Measurements from ENCODE around the gene SEC14L1.
A peak's percentile ranks its signal among the peaks of the same experiment; 100 is the strongest.
"Not testable (repeated sequence)": the region's sequence is repeated elsewhere in the genome, so short reads cannot be mapped to it uniquely, and the experiment has no call there.

The SEC14L1 gene

DNA sequence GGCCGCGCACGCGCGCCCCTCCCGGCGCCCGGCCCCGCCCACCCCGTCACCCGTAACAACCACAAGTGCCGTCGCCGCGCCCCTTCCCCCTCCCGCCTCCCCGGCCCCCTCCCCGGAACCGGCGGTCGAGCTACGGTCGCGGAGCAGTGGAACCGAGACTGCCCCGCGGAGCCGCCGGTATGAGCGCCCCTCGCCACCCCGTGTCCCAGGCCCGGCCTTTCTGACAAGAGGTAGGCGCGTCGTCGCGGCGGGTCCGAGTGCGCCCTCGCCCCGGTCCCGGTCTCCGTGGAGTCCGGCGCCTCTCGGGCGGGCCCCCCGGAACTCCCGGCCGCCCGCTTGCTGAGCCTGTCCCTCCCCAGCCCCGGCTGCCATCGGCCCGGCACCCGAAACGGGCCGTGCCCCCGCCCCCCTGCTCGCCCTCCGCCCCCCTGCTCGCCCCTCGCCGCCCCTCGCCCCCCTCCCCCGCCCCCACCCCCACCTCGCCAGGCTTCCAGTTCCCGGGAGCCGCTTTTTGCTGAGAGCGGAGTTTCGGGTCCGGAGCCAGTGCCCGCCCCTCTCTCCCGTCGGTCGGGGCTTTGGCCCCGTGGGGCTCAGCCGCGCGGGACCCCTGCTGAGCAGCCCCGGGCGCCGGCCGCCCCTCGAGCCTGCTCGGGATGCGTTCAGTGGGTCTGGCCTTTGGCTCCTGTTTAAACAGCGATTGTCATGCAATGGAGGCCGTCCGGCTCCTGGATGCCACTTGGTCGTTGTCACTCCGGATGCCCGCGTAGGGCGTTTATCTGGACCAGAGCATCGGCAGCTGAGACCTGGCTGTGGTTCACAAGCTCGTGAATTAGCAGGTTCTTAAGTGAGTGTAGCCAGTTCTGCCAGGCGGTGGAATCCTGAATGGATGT, at the start of gene SEC14L1:
TSS of gene SEC14L1 (plus strand) at position 92 of the 890 bp plus-strand sequence. CDS start 2,628 bp downstream, outside the sequence.
- peak; percentile 65 for DNase-seq

DNA sequence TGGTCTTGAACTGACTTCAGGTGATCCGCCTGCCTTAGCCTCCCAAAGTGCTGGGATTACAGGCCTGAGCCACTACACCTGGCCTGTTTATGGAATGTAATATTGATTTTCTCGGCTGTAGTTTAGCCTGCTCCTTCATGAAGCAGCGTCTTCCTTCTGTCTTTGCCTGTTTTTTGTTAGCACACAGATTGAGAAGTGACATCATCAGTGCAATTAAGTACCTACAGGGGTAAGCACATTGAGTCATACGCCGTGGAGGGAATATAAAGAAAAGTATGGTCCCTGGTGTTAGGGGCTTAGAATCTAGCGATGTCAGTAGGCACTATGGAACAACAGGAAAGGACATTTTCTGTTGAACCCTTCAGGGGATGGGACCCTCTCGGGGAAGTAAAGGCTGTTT, 48.7 kb upstream of the SEC14L1 start:
- no peak for DNase-seq

DNA sequence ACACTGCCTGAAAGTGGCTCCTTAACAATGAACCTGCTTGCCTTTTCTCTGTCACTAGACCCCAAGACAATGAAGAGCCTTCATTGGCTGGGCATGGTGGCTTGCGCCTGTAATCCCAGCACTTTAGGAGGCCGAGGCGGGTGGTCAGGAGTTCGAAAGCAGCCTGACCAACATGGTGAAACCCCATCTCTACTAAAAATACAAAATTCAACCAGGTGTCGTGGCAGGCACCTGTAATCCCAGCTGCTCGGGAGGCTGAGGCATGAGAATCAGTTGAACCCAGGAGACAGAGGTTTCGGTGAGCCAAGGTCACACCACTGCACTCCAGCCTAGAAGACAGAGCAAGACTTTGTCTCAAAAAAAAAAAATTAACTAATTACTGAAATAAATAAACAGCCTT, 45.3 kb upstream of the SEC14L1 start:
- DNase-seq = no peak

DNA sequence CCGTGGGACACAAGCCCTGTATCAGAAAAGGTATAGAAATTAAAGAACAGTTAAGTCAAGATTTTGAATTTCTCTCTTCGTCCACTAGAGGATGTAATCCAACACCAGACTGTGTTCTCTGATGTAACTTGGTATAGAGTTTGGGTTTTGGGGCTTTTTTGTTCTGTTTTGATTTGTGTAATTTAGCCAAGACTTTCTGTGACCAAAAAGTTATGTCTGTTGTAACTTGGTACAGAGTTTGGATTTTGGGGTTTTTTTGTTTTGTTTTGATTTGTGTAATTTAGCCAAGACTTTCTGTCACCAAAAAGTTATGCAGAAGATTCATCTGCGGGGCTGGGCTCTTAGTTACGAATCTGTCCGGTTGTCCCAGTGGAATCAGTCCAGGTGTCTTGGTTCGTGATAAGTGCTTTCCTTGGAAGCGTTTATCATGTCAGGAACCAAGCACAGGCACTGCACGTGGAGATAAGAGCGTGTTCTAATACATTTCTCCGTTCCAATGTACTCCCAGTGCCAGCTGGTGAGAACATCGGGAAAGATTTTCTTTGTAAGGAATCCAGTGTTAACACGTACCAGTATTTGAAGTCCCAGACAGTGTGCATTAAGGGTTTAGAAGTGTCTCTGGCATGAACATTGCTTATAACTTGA, 44.1 kb upstream of the SEC14L1 start:
- peak; percentile 63 for DNase-seq

DNA sequence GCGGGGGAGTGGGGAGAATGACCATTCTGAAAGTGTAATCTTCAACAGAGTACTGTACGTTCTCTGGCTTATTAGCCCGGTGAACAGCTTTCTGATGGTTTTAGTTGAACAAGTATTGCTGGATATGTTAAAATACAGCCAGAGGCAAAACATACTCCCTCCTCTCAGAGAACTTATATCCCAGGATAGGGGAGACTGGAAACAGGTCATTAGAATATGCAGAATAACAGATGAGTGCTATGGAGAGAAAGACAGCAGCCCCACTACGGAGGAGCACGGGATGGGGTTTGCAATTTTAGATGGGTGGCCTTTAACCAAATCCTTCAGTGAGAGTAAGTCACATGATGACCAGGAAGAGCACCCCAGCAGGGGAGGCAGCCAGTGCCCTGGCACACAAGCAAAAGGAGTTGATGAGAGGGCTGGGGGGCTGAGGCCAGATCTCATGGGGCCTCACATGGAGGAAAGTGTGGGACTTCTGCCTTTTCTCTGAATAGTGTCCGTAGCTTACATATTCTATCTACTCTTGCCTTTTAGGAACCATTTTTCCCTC, 43.1 kb upstream of the SEC14L1 start:
- DNase-seq = no peak

DNA sequence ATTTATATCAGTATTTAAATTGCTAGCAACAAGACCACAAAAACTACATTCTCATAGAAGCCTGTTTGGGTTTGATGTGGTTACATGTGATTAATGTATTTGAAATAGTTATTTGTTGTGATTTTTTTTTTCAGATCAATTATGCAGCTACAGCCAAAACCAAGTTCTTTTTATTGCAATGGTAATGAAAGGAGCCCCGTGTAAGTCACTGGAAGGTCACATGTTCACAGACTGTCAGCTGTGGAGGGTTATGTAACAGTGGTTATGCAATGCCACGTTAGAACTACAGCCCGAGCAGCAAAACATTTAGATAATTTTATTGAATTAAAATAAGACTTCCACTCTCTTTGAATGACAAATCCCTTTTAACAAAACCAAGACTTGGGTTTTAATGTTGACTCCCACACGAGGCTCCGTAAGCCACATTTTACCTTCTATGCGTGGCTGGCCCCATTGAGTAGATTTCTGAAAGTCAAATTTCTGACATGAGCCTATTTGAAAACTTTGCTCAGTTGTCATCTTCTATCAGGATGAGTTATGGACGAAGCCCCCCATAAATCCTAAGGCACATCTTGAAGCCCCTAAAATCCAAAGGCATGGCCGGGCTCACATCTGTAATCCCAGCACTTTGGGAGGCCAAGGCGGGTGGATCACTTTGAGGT, 41.8 kb upstream of the SEC14L1 start:
- DNase-seq = peak; percentile 53

DNA sequence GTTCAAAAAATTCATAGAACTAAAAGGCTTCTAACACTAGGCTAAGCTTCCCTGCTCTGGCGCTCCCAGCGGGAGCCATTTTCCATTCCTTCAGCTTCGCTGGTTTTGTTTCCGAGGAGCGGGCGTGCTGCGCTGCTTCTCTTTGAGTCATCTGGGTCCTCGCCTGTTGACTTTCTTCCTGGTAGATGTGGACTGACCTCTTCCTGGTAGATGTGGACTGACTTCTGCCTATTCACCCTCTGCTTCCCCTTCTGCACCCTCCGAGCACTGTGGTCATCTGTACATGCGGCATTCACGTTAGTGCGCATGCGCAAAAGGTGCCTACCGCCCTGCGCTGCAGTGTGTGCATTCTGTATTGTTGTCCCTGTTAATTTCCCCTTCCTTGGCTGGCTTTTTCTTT, 40.8 kb upstream of the SEC14L1 start:
- DNase-seq = no peak

DNA sequence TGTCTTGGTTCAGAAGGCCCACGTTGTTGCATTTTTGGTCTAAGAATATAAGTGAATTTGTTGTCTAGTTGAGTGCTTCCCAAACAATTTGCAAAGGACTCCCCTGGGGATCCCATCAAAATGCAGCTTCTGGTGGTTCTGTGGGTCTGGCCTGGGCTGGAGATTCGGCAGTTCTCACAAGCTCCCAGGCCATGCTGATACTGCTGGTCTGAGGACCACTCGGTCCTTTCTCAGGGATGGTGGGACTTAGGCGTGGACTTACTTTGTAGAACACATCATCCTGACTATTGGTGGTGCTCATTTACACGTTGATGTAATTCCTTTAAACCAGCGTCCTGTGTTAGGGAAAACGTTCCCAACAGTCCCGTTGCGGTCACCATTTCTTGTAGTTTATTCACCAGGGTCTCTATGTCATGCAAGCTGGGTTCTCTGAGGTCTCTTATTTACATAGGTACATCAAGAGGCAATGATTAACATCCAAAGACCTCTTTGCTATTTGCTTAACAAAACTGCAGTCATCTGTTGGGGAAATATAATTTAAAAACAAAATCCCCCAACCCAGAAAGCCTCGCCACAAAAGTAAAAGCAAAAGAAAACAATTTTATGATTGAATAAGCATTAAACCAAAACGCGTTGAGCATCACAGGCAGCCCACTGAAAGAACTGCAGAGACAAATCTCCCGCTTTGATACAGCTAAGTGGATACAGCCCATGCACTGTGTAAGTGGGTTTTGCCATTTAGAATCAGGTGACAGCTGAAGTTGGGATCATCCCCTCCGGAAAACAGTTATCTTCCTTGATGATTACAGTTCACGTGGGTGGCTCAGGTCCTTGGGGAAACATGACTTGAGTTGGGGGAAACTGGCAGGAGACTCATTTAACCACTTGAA, 39.0 kb upstream of the SEC14L1 start:
- DNase-seq = no peak

DNA sequence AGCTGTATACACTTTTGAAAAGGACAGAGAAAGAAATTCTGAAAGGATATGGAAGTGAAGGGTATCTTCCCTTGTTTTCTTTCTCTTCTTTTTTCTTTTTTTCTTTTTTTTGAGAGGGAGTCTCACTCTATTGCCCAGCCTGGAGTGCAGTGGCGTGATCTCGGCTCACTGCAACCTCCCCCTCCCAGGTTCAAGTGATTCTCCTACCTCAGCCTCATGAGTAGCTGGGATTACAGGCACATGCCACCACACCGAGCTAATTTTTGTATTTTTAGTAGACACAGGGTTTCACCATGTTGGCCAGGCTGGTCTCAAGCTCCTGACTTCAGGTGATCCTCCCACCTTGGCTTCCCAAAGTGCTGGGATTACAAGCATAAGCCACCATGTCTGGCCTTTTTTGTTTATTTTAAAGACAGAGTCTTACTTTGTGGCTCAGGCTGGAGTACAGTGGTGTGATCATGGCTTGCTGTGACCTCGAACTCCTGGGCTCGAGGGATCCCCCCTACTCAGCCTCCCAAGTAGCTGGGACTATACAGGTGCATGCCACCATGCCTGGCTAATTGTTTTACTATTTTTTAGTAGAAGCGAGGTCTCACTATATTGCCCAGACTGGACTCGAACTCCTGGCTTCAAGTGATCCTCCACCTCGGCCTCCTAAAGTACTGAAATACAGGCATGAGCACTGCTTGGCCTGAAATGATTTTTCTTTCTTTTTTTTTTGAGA, 38.2 kb upstream of the SEC14L1 start:
- not testable (repeated sequence) for DNase-seq

DNA sequence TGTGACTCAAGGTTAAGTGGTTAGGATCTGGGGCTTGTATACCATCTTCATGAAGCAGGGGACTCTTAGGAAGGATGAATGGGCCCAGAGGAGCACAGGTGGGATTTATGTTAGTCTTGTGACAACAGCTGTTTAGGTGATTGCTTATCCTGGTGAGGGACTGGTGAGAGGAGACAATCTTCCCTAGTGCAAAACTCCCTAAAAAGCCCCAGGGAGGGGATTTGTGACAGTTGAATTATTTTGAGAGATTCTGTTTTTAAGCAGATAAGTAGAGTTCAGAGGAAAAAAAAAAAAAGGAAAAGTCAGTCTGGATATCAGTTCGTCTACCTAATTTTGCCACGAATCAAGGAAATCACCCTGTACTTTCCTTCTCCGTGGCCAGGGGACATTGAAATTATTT, 35.1 kb upstream of the SEC14L1 start:
- no peak for DNase-seq

DNA sequence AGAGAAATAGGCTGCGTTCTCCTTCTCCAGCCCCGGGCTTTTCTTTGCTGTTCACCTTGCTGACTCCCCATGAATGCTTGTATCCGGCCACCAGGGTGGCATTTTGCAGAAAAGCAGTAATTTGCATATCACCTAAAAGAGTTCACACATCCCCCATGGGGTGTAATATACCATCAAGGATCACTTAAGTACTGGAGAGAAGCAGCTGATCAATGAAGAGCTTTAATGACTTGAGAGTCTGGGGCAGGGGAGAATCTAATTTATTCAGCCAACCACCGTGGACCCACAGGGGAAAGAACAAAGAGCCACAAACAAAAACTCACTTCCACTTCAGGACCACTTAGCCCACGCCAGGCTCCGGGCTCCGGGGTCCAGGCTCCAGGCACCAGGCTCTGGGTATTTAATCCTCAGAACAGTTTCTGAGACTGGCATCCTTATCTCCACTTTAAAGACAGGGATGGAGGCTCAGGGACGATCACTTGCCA, 33.9 kb upstream of the SEC14L1 start:
- DNase-seq = no peak

DNA sequence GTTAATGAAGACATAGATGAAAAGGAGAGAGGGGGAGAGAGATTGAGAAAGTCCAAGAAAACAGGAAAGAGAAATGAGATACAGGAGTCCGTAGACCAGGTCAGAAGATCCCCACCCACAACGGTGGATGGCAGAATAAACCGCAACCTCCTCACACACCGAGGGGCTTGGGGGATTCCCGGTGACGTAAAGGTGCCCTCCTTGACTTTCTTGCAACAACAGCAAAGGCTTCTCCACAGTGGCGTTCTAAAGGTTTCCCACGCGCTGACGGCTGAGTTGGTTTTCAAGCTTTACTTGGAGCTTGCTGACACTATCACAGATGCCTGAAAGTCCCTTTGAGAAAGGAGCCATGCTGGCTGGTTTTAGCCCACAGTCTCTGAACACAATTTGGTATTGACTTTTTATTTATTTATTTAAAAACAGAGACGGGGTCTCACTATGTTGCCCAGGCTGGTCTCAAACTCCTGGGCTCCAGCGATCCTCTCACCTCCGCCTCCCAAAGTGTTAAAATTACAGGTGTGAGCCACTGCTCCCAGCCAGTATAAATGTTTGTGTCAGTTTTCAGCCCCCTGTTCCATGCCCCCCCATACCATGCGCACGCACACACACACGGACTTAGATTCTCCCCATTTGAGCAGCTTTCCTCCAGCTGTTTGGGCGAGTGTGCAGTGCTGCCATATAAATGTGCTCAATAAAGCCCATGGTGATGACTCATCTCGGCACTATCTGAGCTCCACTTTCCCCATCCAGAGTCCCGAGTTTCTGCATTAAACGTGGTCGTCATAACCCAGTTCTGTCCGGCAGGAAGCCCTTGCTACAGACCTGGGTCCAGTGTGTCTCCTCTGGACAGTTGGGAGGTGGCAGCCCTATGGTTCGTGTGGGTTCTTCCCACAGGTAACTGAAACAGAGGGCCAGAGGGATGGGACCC, 33.0 kb upstream of the SEC14L1 start:
- DNase-seq = no peak

DNA sequence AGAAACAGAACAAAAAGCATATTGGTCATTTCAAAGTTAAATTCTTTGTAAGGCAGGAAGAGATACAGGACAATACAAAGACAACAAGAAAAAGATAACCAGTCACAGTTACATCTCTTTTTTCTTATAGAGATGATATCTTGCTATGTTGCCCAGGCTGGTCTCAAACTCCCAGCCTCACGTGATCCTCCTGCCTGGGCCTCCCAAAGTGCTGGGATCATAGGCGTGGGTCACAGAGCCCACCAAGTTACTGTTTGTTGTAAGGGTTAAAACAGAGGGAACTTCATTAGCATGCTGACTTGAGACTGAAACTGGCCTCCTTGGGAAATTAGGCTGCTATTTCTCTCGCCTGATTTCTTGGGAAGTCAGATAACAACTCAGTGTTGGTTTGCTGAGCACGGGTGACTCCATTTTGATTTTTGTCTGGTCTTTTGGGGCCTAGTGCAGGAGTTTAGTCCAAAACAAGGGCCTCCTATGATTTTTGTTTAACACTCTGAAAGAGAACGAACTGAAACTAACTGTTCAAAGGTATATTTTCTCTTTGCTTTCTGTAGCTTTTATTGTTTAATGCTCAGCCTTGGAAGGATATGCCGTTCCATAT, 31.5 kb upstream of the SEC14L1 start:
- DNase-seq = no peak

DNA sequence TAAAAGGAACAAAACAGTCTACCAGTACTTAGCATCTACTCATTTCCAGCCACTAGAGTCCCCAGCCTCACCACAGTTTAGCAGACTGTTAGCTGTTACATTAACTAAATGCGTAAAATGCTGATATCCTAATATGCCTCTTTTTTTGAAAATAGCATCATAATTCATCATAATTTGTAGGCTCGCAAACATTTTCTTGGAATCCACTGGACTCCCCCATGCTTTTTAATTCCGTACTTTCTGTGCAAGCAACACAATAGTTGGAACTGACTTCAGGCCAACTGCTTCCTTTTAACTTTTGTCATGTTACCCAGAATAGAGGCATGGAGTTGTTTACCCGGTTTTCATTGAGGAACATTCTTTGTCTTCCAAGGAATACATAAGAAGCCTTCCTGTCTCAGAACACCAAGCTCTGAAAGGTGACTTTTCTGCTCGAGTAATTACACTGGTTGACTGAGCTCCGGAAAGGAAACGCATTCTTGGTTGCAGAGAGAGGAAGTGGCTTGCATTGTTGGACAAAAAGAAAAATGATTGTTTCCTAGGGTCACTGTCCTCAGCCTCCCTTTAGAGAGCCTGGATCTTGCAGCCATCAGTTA, 30.9 kb upstream of the SEC14L1 start:
- DNase-seq = no peak

DNA sequence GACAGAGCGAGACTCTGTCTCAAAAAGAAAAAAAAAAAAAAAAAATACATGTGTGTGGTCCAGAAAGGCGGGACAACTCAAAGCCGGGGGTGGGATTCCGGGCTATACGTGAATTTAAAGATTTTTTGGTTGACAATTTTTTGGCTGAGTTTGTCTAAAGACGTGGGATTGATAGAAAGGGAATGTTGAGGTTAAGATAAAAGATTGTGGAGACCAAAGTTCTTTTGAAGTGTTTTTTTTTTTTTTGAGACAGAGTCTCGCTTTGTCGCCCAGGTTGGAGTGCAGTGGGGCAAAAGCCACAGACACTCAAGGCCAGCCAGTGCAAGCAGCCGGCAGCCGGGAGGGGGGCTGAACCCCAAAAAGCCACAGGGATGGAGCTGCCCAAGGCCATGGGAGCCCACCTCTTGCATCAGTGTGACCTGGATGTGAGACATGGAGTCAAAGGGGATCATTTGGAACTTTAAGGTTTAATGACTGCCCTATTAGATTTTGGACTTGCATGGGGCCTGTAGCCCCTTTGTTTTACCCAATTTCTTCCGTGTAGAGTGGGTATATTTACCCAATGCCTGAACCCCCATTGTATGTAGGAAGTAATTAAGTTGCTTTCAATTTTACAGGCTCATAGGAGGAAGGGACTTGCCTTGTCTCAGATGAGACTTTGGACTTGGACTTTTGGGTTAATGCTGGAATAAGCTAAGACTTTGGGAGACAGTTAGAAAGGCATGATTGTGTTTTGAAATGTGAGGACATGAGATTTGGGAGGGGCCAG, 29.4 kb upstream of the SEC14L1 start:
- not testable (repeated sequence) for DNase-seq

DNA sequence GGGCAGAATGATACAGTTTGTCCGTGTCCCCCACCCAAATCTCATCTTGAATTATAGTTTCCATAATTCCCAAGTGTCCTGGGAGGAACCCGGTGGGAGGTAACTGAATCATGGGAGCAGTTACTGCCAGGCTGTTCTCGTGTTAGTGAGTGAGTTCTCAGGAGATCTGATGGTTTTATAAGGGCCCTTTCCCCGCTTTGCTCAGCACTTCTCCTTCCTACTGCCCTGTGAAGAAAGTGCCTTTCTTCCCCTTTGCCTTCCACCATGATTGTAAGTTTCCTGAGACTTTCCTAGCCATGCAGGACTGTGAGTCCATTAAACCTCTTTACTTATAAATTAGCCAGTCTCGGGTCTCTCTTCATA, 28.9 kb upstream of the SEC14L1 start:
- no peak for DNase-seq

DNA sequence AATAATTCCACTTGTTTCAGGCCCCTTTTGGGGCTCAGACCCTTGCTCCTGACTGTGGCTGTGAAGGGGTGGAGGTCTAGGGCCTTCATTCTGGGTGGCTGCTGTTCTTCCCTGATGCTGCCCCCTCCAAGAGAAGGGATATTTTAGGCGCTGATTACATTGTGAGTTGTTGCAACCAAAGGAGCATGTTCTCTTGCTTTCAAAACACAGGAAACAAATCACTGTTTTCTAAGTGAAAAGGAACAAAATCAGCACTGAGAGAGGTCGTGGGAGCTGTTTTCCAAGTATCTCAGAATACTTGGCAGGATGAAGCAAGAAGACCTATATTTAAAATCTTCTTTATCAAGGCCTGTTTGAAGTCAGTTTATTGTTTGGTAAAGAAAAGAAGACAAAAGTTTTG, 25.3 kb upstream of the SEC14L1 start:
- DNase-seq = no peak

DNA sequence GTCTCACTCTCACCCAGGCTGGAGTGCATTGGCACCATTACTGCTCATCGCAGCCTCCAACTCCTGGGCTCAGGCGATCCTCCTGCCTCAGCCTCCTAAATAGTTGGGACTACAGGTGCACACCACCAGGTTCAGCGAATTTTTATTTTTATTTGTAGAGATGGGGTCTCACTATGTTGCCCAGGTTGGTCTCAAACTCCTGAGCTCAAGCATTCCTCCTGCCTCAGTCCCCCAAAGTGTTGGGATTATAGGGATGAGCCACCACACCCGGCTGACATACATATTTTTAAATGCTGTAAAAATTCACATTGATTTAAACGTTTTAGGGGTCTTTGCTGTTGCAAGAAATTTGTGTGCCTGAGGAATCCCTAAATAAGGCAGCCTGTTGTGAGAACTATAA, 24.8 kb upstream of the SEC14L1 start:
- DNase-seq = no peak

DNA sequence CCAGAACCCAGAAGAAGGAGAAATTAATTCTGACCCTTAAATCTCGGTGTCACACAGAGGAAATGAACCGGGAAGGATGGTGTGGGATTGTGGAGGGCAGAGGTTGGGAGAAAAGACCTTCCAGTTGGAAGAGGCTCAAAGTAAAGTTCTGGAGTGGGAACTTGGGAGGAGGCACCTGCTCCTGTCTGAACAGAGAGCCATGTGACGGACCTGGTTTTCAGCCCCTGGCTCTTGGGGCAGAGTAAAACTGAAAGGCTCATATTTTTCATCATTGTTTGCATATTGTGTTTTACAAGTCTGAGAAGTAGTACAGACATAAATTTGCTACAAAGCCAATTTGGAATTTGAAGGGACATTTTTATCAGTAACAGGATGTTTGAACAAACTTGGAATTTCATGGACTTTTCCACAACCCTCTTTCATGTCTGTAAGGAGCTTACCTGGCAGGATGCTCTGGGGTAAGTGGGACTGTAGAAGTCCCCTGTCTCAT, 24.4 kb upstream of the SEC14L1 start:
- DNase-seq = no peak
